ENCODE results near the gene FTO. TPM values are rescaled to one million over a fixed set of nuclear protein-coding genes. Genes with fewer than 3 reads are reported as not detected.

Gene FTO
- total RNA-seq, 4 donors from 2014 or later, result 102 to 138 (median 130) TPM

- peaks cover 0 to 11% of the 10 kb centered on the region in 2 donors for H3K36me3 ChIP-seq
- H3K4me3 ChIP-seq, result no peak overlapping the region
- H3K27ac ChIP-seq, result no peak overlapping the region
- TF ChIP-seq POLR2AphosphoS5 (IDR thresholded peaks at IDR 0.05), result no peak
- TF ChIP-seq POLR2A (IDR thresholded peaks at IDR 0.05), result no peak
- TF ChIP-seq CTCF (IDR thresholded peaks at IDR 0.05), result no peak
- TF ChIP-seq EP300 (IDR thresholded peaks at IDR 0.05), result no peak
- no peaks in the 10 kb centered on the region for H3K27me3 ChIP-seq
- 100% methylated on average over 2 to 3 of the region's 3 CpGs for WGBS, 2 donors (ENCODE audit: low coverage in 1 of 2)
- peaks cover 0 to 8% (median 0%) of the 10 kb centered on the region in 3 donors for H3K4me1 ChIP-seq
- ATAC-seq, result no peak
- no peaks in the 10 kb centered on the region for H3K9me3 ChIP-seq
Observed at GRCh38 chr16:54069601-54070239, 365.8 kb downstream of the FTO start.

GRCh38 chr16:54070789-54071343 is 366.9 kb downstream of the FTO start:
- no peak for TF ChIP-seq CTCF (IDR thresholded peaks at IDR 0.05)
- TF ChIP-seq POLR2AphosphoS5 (IDR thresholded peaks at IDR 0.05), result no peak
- no peak for TF ChIP-seq EP300 (IDR thresholded peaks at IDR 0.05)
- TF ChIP-seq POLR2A (IDR thresholded peaks at IDR 0.05), result no peak
- H3K27ac ChIP-seq, result no peak overlapping the region
- ATAC-seq, result no peak

GRCh38 chr16:54071514-54071913 is 367.6 kb downstream of the FTO start:
- 88 to 96% methylated on average over 1 to 3 of the region's 3 CpGs for WGBS, 2 donors (ENCODE audit: low coverage in 1 of 2)
- no peak for ATAC-seq
- Histone ChIP-seq H3K27ac (no peak overlapping the region), H3K9me3 (no peaks in the 10 kb centered on the region), H3K4me3 (no peak overlapping the region), H3K27me3 (no peaks in the 10 kb centered on the region), H3K4me1 (peaks cover 0 to 2% (median 0%) of the 10 kb centered on the region in 3 donors), H3K36me3 (peaks cover 0 to 11% of the 10 kb centered on the region in 2 donors)
- no peak for TF ChIP-seq POLR2A (IDR thresholded peaks at IDR 0.05)
- no peak for TF ChIP-seq EP300 (IDR thresholded peaks at IDR 0.05)
- TF ChIP-seq POLR2AphosphoS5 (IDR thresholded peaks at IDR 0.05), result no peak
- TF ChIP-seq CTCF (IDR thresholded peaks at IDR 0.05), result no peak

More at GRCh38 chr16:54070789-54071343, 366.9 kb downstream of the FTO start:
- WGBS, 2 donors (ENCODE audit: low coverage in 1 of 2), result 81 to 88% methylated on average over 2 of the region's 2 CpGs
- Histone ChIP-seq H3K9me3 (no peaks in the 10 kb centered on the region), H3K36me3 (peaks cover 0 to 11% of the 10 kb centered on the region in 2 donors), H3K27me3 (no peaks in the 10 kb centered on the region), H3K4me1 (peaks cover 0 to 8% (median 0%) of the 10 kb centered on the region in 3 donors), H3K4me3 (no peak overlapping the region)

GRCh38 chr16:54072237-54072636 is 368.3 kb downstream of the FTO start:
- Histone ChIP-seq H3K27ac (no peak overlapping the region), H3K36me3 (peaks cover 0 to 11% of the 10 kb centered on the region in 2 donors), H3K4me1 (no peaks in the 10 kb centered on the region), H3K4me3 (no peak overlapping the region), H3K27me3 (no peaks in the 10 kb centered on the region), H3K9me3 (no peaks in the 10 kb centered on the region)
- TF ChIP-seq CTCF (IDR thresholded peaks at IDR 0.05) (no peak), POLR2AphosphoS5 (IDR thresholded peaks at IDR 0.05) (no peak), POLR2A (IDR thresholded peaks at IDR 0.05) (no peak), EP300 (IDR thresholded peaks at IDR 0.05) (no peak)
- WGBS, 2 donors (ENCODE audit: low coverage in 1 of 2), result 95% methylated on average over 6 of the region's 6 CpGs; no CpG with 5 or more reads in 1 of the 2 donors
- no peak for ATAC-seq

GRCh38 chr16:54073356-54073755 is 369.4 kb downstream of the FTO start:
- Histone ChIP-seq H3K9me3 (no peaks in the 10 kb centered on the region), H3K4me3 (no peak overlapping the region), H3K27me3 (no peaks in the 10 kb centered on the region), H3K36me3 (peaks cover 0 to 11% of the 10 kb centered on the region in 2 donors), H3K4me1 (no peaks in the 10 kb centered on the region), H3K27ac (no peak overlapping the region)
- WGBS, 2 donors (ENCODE audit: low coverage in 1 of 2), result 80 to 94% methylated on average over 1 to 3 of the region's 3 CpGs
- ATAC-seq, result no peak
- TF ChIP-seq POLR2AphosphoS5 (IDR thresholded peaks at IDR 0.05) (no peak), CTCF (IDR thresholded peaks at IDR 0.05) (no peak), EP300 (IDR thresholded peaks at IDR 0.05) (no peak), POLR2A (IDR thresholded peaks at IDR 0.05) (no peak)
